Stromal cell of bone marrow (primary cell): ENCODE results near the gene CENPO.
"Not testable (repeated sequence)": the region's sequence is repeated elsewhere in the genome, so short reads cannot be mapped to it uniquely, and the experiment has no call there.

Experiments used
- DNase-seq: peaks from one replicate; pipeline ENCODE4 v3.0.0-alpha.2; 2012; ENCODE audit warnings: low read depth

CENPO gene

DNA sequence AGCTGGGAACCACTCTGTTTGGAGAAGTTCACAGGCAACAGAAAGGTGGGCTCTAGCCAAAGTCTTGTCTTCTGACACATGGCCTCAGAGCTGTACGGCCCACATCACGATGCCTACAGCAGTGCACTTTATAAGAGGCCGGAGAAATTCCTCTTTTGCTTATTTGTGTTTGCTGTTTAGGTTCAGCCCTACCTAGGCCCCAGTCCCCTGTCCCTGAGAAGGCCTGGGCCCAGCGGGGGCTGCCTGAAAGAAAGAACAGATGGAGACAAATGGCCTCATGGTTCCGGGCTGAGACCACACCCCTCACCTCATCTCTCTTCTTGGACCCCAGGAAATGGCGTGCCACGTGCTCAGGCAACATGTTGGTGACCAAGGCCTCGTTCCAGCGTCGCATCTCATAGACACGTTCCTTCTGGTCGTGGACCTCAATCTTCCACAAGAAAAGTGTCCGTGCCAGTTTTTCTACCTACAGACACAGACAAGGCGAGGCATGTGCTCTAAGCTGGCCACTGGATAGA lies 30.9 kb downstream of the CENPO start:
- no peak for DNase-seq

DNA sequence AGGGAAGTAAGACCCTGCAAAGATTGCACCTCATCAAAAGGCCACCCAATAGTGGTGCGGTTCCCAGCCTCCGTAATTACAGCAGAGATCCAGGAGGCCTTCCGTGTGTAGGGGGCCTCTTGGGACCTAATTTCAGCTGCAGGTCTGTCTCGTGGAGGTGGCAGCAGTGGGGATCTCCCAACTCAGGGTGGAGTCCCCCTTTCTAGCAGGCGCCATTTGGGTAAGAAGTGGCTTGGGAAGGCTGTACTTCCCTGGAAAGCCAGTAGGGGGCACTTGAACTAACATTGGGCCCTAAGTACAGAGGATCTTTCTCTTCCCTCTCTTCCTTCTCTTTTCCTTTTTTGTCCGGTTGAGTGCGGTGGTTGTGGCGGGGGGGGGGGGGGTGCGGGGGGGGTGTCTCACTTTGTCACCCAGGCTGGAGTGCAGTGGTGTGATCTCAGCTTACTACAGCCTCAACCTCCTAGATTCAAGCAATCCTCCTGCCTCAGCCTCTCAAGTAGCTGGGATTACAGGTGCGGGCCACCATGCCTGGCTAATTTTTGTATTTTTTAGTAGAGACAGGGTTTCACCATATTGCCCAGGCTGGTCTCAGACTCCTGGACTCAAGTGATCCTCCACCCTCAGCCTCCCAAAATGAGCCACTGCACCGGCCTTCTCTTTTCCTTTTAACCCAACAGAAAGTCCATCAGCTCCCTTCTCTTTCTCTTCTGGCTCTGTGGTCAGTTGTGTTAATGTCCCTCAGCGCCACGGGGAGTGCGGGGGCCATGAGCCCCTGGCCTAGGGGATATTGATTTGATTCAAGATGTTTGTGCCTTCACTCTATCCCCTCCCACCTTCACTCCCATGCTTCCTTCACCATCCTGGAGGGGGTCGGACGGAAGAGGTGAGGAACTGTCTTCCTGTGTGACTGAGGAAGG lies 32.0 kb downstream of the CENPO start:
- no peak for DNase-seq

- no peak for DNase-seq
These were observed 32.9 kb downstream of the CENPO start for GRCh38 chr2:24825883-24826772.

DNA sequence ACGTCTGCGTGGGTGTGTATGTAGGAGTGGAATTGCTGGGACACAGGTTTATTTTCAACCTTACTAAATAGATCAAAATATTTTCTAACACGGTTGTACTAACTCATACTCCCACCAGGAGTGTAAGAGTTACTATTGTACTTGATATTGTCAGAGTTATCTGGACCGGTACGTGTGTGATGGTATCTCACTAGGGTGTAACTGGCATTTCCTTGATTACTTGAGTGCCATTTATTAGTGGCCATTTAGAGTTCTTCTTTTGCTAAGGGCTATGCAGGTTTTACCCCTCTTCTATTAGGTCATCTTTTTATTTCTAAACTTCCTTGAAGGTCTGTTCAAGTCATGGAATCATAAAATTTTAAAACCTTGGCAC lies 33.5 kb downstream of the CENPO start:
- DNase-seq = no peak

GRCh38 chr2:24827321-24828237 lies 34.4 kb downstream of the CENPO start:
- DNase-seq = peak; percentile 69

GRCh38 chr2:24828238-24828996 lies 35.2 kb downstream of the CENPO start:
- DNase-seq = no peak

GRCh38 chr2:24830351-24830750 lies 37.1 kb downstream of the CENPO start:
- no peak for DNase-seq

DNA sequence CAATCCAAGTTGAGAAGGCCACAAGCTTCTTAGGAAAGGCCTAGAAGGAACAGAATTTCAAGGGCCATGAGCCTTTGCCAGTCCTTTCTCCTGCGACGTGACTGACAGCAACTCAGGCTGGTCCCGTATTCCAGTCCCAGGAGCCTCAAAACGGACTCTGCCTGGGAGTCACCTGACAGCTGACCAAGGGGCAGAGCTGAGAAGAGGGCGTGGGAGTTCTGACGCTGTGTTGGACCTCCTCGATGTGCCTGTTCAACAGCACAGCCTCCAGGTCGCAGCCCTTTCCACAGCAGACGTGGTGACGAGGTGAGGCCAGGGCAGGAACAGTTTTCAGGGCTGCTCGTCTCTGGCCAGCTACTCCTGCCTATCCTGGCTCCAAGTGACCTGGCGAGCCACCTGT lies 37.6 kb downstream of the CENPO start:
- DNase-seq = no peak

- DNase-seq = no peak
These were observed 38.2 kb downstream of the CENPO start for GRCh38 chr2:24831221-24832072.

- no peak for DNase-seq
These were observed 38.8 kb downstream of the CENPO start for GRCh38 chr2:24832073-24832461.

DNA sequence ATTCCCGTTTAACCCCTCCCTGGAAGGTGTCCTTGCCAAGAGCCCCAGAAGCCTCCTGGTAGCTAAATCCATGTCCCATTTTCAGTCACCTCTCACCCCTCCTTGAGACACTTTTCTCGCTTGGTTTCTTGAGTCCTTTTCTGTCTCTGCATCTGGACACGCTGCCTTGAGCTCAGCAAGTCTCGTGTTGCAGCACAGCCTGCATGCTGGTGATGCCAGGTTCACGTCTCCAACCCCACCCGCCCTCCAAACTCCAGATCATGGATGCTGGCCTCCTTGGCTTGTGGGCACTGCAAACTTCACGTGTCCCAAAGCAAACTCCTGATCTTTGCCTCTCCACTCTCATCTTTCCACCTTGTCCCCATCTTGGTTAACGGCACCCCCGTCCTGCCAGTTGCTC lies 39.3 kb downstream of the CENPO start:
- DNase-seq = no peak

DNA sequence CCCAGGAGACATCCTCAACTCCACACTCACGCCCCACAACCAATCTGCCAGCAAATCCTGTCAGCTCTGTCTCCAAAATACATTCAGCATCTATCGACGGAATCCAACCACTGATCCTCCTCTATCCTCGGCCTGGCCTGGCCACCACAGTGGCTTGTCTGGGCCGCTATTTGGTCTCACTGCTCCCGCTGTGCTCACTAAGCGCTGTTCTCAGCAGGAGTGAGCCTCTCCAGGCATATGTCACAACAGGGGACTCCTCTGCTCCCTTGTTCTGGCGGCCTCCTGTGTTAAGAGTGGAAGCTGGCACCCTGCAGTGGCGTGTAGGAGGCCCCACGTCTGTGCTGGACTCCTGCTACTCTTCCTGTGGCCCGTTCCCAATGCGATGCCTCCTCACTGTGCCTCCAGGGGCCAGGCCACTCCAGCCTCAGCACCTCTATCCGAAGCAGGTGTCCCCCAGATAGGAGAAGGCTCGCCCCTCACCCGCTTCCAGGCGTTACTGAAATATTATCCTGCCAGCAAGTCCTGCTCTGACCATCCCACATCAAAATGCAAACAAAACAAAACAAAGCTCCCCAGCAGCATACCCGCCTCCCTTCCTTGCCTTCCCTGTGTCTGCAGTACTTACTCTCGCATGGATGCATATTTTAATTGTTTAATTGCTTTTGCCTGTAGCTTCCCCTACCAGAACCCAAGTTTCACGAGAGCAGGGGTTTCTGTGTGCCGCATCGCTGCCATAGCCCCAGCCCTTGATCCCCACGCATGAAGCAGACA lies 39.9 kb downstream of the CENPO start:
- no peak for DNase-seq

DNA sequence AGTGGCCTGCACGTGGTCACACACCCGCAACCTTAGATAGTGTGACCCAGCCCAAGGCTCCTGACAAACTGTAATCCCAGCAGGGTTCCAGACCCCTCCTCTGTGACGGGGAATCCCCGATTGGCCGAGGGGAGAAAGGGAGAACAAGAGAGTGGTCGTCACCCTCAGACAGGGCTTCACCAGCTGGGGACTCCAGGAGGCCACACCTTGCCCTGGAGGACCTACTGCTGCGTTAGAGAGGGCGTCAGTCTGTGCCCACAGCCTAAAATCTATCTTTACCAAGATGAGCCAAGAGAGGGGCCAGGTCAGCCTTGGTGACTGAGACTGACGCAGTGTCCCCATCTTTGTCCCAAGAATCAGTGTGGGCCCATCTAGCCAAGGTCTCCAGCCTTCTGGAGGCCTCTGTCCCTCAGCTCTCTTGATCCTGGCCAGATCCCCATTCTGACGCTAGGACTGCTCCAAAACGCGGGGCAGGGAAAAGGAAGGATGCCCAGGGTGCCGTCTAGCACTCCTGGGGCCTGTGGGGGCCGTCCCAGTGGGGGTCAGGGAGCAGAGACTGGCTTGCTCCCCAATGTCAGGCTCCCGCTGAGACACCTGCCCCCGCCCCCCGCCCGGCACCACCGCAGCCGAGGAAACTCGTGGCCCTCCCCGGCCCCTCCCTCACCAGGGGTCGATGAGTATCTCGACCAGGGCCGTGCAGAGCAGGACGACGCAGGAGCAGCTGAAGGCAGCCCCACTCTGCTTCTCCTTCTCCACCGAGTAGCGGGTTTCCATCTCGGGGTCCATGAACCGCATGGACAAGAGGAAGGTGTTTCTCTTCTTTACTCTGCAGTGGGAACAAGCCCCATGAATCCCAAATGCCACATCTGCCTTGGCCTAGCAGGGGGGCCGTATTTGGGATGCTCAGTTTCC lies 40.9 kb downstream of the CENPO start:
- DNase-seq = no peak

DNA sequence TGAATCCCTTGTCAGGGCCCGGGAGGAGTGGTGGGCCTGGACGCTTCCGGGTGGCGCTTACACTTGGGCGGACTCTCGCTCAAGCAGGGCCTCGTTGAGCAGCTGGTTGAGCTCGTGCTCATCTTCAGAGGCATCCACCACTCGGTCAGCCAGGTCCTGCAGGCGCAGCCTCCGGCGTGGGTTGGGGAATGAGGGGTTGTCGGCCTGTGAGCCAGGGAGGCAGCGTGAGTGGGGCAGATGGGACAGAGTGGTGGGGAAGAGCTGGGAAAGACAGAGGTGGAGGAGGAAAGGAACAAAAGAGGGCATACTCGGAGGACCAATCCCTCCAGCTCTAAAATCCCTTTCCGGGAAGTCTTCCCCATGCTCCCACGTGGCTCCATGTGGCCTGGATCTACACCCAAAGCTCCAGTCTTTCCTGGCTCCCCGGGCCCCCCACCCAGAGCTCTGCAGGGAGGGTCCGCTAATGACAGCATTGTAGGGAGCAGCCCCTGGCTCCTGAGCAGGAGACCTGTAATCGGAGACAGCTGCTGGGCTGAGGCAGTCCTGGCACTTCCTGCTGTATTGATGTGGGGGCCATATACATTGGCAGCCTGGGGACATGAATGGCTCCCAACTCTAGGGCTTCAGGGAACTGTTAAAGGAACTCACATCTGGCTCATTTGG lies 41.6 kb downstream of the CENPO start:
- DNase-seq = no peak

DNA sequence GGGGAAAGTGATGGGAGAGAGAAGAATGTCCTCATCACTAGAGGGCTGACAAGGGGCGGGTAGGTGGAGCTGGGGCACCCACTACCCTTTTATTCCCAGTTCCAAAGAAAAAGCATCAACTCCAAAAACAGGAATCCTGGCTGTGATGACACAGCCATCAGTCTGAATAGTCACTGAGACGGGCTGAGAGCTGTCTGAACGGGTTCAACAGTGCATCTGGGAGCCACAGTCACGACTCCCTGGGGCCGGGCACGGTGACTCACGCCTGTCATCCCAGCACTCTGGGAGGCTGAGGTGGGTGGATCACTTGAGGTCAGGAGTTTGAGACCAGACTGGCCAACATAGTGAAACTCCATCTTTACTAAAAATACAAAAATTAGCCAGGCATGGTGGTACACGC lies 42.2 kb downstream of the CENPO start:
- DNase-seq = not testable (repeated sequence)

GRCh38 chr2:24836206-24836605 lies 43.0 kb downstream of the CENPO start:
- no peak for DNase-seq

GRCh38 chr2:24836706-24837105 lies 43.5 kb downstream of the CENPO start:
- no peak for DNase-seq
